ENCODE data around the gene CLCNKB.

Gene CLCNKB

GRCh38 chr1:16077406-16078245 lies 34.0 kb downstream of the CLCNKB start:
- no peak for DNase-seq

GRCh38 chr1:16078925-16079656 lies 35.5 kb downstream of the CLCNKB start:
- peak; percentile 65 for DNase-seq

- no peak for DNase-seq
Measured at GRCh38 chr1:16080422-16081150, 37.0 kb downstream of the CLCNKB start.

GRCh38 chr1:16081636-16082035 lies 38.1 kb downstream of the CLCNKB start:
- no peak for DNase-seq

- peak; percentile 42 for DNase-seq
Measured at GRCh38 chr1:16082283-16083038, 38.9 kb downstream of the CLCNKB start.

GRCh38 chr1:16083486-16083885 lies 39.9 kb downstream of the CLCNKB start:
- DNase-seq, result no peak

- DNase-seq, result no peak
Measured at GRCh38 chr1:16085522-16085921, 41.9 kb downstream of the CLCNKB start.

- DNase-seq, result no peak
Measured at GRCh38 chr1:16087733-16088132, 44.2 kb downstream of the CLCNKB start.

- no peak for DNase-seq
Measured at GRCh38 chr1:16088351-16088911, 44.8 kb downstream of the CLCNKB start.

GRCh38 chr1:16088996-16089395 lies 45.4 kb downstream of the CLCNKB start:
- DNase-seq, result no peak

GRCh38 chr1:16090076-16090826 lies 46.7 kb downstream of the CLCNKB start:
- no peak for DNase-seq

- peak; percentile 78 for DNase-seq
Measured at GRCh38 chr1:16091296-16091695, 47.7 kb downstream of the CLCNKB start.

- no peak for DNase-seq
Measured at GRCh38 chr1:16092097-16092922, 48.7 kb downstream of the CLCNKB start.

GRCh38 chr1:16092923-16093511 lies 49.4 kb downstream of the CLCNKB start:
- DNase-seq, result no peak

- no peak for DNase-seq
Measured at GRCh38 chr1:16093611-16094010, 50.0 kb downstream of the CLCNKB start.

- DNase-seq, result no peak
Measured at GRCh38 chr1:16094453-16095158, 51.0 kb downstream of the CLCNKB start.

GRCh38 chr1:16095447-16095846 lies 51.9 kb downstream of the CLCNKB start:
- no peak for DNase-seq

GRCh38 chr1:16099412-16099811 lies 55.8 kb downstream of the CLCNKB start:
- DNase-seq, result no peak

- DNase-seq, result no peak
Measured at GRCh38 chr1:16101623-16102022, 58.0 kb downstream of the CLCNKB start.
